H9 (cell line): Measurements from ENCODE around the gene PAEP. TPM values are rescaled to one million over a fixed set of nuclear protein-coding genes. Genes with fewer than 3 reads are reported as not detected.
A peak's percentile ranks its signal among the peaks of the same experiment; 100 is the strongest.
"Not testable (repeated sequence)": the region's sequence is repeated elsewhere in the genome, so short reads cannot be mapped to it uniquely, and the experiment has no call there.

Source experiments
- DNase-seq: peaks from one replicate; pipeline ENCODE4 v3.0.0-alpha.2; 2017
- H2AFZ ChIP-seq: one replicate; pipeline ENCODE4 v1.6.1; 2013; ENCODE audit warnings: mild to moderate bottlenecking, low read length, control low read depth, moderate library complexity
- H2AK5ac ChIP-seq: 2 replicates; pipeline ENCODE4 v1.6.1; 2013; ENCODE audit warnings: low read length, control low read depth, mixed read lengths; ENCODE audit not compliant: insufficient read length
- H2BK120ac ChIP-seq: one replicate; pipeline ENCODE4 v1.6.1; 2013; ENCODE audit warnings: low read depth, mild to moderate bottlenecking, low read length, control low read depth, inconsistent platforms; ENCODE audit not compliant: poor library complexity, severe bottlenecking
- H2BK12ac ChIP-seq: 2 replicates; pipeline ENCODE4 v1.6.1; 2013; ENCODE audit warnings: low read length, control low read depth, mixed read lengths, low read depth; ENCODE audit not compliant: insufficient read length
- H2BK15ac ChIP-seq: 2 replicates; pipeline ENCODE4 v1.6.1; 2013; ENCODE audit warnings: low read depth, low read length, control low read depth
- H2BK20ac ChIP-seq: one replicate; pipeline ENCODE4 v1.6.1; 2013; ENCODE audit warnings: low read depth, mild to moderate bottlenecking, low read length, control low read depth, inconsistent platforms; ENCODE audit not compliant: poor library complexity, severe bottlenecking
- H2BK5ac ChIP-seq: 2 replicates; pipeline ENCODE4 v1.6.1; 2013; ENCODE audit warnings: low read length, control low read depth, mixed read lengths; ENCODE audit not compliant: insufficient read length
- H3K14ac ChIP-seq: 2 replicates; pipeline ENCODE4 v1.6.1; 2013; ENCODE audit warnings: low read length, control low read depth; ENCODE audit not compliant: insufficient read depth
- H3K18ac ChIP-seq: 2 replicates; pipeline ENCODE4 v1.6.1; 2013; ENCODE audit warnings: low read depth, mild to moderate bottlenecking, mixed read lengths, low read length, control low read depth; ENCODE audit not compliant: insufficient read length
- H3K23ac ChIP-seq: 2 replicates; pipeline ENCODE4 v1.6.1; 2013; ENCODE audit warnings: low read length, control low read depth, mixed read lengths, low read depth; ENCODE audit not compliant: insufficient read length
- H3K23me2 ChIP-seq: 2 replicates; pipeline ENCODE4 v1.6.1; 2013; ENCODE audit warnings: low read depth, mild to moderate bottlenecking, mixed read lengths, low read length, control low read depth; ENCODE audit not compliant: insufficient read length, poor library complexity, severe bottlenecking
- H3K27ac ChIP-seq: 2 replicates; pipeline ENCODE4 v1.5.1; 2013; ENCODE audit warnings: low read length, control low read depth, mixed read lengths, low read depth; ENCODE audit not compliant: insufficient read length
- H3K27me3 ChIP-seq: 2 replicates; pipeline ENCODE4 v1.6.1; 2013; ENCODE audit warnings: low read length, control low read depth, inconsistent platforms; ENCODE audit not compliant: insufficient read depth
- H3K4ac ChIP-seq: 2 replicates; pipeline ENCODE4 v1.6.1; 2013; ENCODE audit warnings: low read depth, mild to moderate bottlenecking, control low read depth, inconsistent platforms, low read length, moderate library complexity
- H3K4me1 ChIP-seq: 2 replicates; pipeline ENCODE4 v1.6.1; 2013; ENCODE audit warnings: low read length, control low read depth, inconsistent platforms; ENCODE audit not compliant: insufficient read depth
- H3K4me2 ChIP-seq: 2 replicates; pipeline ENCODE4 v1.6.1; 2013; ENCODE audit warnings: low read length, control low read depth, mixed read lengths; ENCODE audit not compliant: insufficient read length, insufficient read depth
- H3K56ac ChIP-seq: 2 replicates; pipeline ENCODE4 v1.6.1; 2013; ENCODE audit warnings: low read depth, mild to moderate bottlenecking, mixed read lengths, low read length, control low read depth; ENCODE audit not compliant: insufficient read length
- H3K79me1 ChIP-seq: 2 replicates; pipeline ENCODE4 v1.6.1; 2013; ENCODE audit warnings: low read depth, mild to moderate bottlenecking, moderate library complexity, low read length, control low read depth, inconsistent platforms; ENCODE audit not compliant: insufficient read depth, poor library complexity, severe bottlenecking
- H3K79me2 ChIP-seq: 2 replicates; pipeline ENCODE4 v1.6.1; 2013; ENCODE audit warnings: low read length, control low read depth, inconsistent platforms; ENCODE audit not compliant: insufficient read depth
- H3K9ac ChIP-seq: 2 replicates; pipeline ENCODE4 v1.6.1; 2013; ENCODE audit warnings: low read length, control low read depth, mixed read lengths; ENCODE audit not compliant: insufficient read length; ENCODE audit errors: extremely low read depth
- H3K9me3 ChIP-seq: one replicate; pipeline ENCODE4 v1.6.1; 2013; ENCODE audit warnings: low read depth, low read length, inconsistent platforms; ENCODE audit not compliant: control insufficient read depth
- H3T11ph ChIP-seq: one replicate; pipeline ENCODE4 v1.6.1; 2013; ENCODE audit warnings: mild to moderate bottlenecking, low read length, control low read depth, inconsistent platforms
- H4K20me1 ChIP-seq: one replicate; pipeline ENCODE4 v1.6.1; 2013; ENCODE audit not compliant: control insufficient read depth, insufficient read length, insufficient read depth
- H4K5ac ChIP-seq: 2 replicates; pipeline ENCODE4 v1.6.1; 2013; ENCODE audit warnings: low read depth, mild to moderate bottlenecking, mixed read lengths, low read length, control low read depth; ENCODE audit not compliant: insufficient read length
- H4K8ac ChIP-seq: replicated peaks from 2 replicates; pipeline ENCODE4 v1.6.1; 2013; ENCODE audit warnings: low read length, control low read depth, mixed read lengths, low read depth; ENCODE audit not compliant: insufficient read length
- H4K91ac ChIP-seq: 2 replicates; pipeline ENCODE4 v1.6.1; 2013; ENCODE audit warnings: low read depth, mild to moderate bottlenecking, moderate library complexity, mixed read lengths, low read length, control low read depth; ENCODE audit not compliant: insufficient read length
- H3K27ac Mint-ChIP-seq, 3 experiments: 2 replicates in 2 of 3; 3 replicates in 1 of 3; pipeline ENCODE4 v1.8.0; 2020 to 2021; ENCODE audit warnings: mixed read lengths in 3 of 3, mild to moderate bottlenecking in 1 of 3, moderate library complexity in 1 of 3
- H3K27me3 Mint-ChIP-seq: 2 replicates; pipeline ENCODE4 v1.8.0; 2021; ENCODE audit warnings: low read depth, mild to moderate bottlenecking, moderate library complexity, mixed read lengths
- H3K36me3 Mint-ChIP-seq, 3 experiments: 2 replicates in 2 of 3; 3 replicates in 1 of 3; pipeline ENCODE4 v1.8.0; 2020 to 2021; ENCODE audit warnings: low read depth in 3 of 3, mixed read lengths in 3 of 3; ENCODE audit not compliant: insufficient read depth in 1 of 3
- H3K4me1 Mint-ChIP-seq, 2 experiments: 2 replicates each; pipeline ENCODE4 v1.8.0; 2020; ENCODE audit warnings: mixed read lengths in 2 of 2
- H3K4me3 Mint-ChIP-seq, 2 experiments: 2 replicates in 1 of 2; 3 replicates in 1 of 2; pipeline ENCODE4 v1.8.0; 2020 to 2021; ENCODE audit warnings: mild to moderate bottlenecking in 2 of 2, mixed read lengths in 2 of 2, moderate library complexity in 1 of 2
- H3K9me3 Mint-ChIP-seq, 2 experiments: 2 replicates in 1 of 2; 3 replicates in 1 of 2; pipeline ENCODE4 v1.8.0; 2020; ENCODE audit warnings: mild to moderate bottlenecking in 2 of 2, mixed read lengths in 2 of 2, moderate library complexity in 1 of 2
- WGBS: extraction: QIAGEN DNeasy Blood & Tissue Kit; methylation state at CpG from one replicate; pipeline ENCODE4 v1.1.7; 2013; ENCODE audit warnings: missing lambda C conversion rate, low lambda C conversion rate, mixed read lengths; ENCODE audit not compliant: insufficient read length; ENCODE audit errors: extremely low coverage; 5-methylcytosine and 5-hydroxymethylcytosine counted together
- total RNA-seq: library from RNA; stranded (reverse); gene quantifications from 2 replicates; pipeline ENCODE4 v1.2.1, GENCODE V29; 2021
- TF ChIP-seq, protein P1 (sequence below): fragments of 200-600 bp; sonication (generic); conservative IDR thresholded peaks from 3 replicates; pipeline ENCODE4 v1.8.0; 2021; ENCODE audit warnings: antibody characterized with exemption, mild to moderate bottlenecking

PAEP gene
- total RNA-seq, 1 experiment from 2014 or later, result not detected

DNA sequence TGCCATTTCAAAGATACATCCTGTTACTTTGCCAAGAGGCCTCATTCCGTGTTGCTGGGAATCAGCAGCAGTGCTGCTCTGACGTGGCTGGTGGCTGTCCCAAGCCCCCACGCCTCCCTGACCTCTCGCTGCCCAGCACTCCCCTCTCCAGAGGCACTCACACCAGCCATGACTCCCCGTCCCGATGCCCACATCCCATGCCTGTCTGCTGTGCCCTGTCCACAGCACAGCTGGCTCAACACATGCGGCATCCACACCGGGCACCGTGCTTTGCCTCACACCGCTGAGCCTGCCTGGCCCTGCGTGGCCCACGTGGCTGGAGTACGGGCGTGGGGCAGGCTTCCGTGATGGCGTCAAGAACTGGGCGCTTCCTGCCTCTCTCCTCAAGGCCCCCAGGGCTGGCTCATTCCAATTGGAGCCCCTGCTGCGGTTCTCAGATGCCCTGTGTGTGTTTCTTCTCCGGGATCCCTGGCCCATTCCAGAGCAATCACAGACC is 48.2 kb upstream of the PAEP start:
- no peak overlapping the region for H4K5ac ChIP-seq
- H2BK5ac ChIP-seq, result no peak overlapping the region
- H3K4me2 ChIP-seq, result no peak overlapping the region
- H3K14ac ChIP-seq, result no peak overlapping the region; the same call in 1 of the 2 replicates
- no peaks in the 10 kb centered on the region for H3K9me3 Mint-ChIP-seq
- H3K4me1 ChIP-seq, result 0 out of 2 replicates have a peak, but pooled peaks cover 2% of the 10 kb centered on the region
- DNase-seq, result peak; percentile 20
- H3K27ac ChIP-seq, result no peak overlapping the region
- H3K9me3 ChIP-seq, result no peaks in the 10 kb centered on the region
- no peak overlapping the region for H3T11ph ChIP-seq
- no peak overlapping the region for H3K23ac ChIP-seq
- no peak overlapping the region for H2BK20ac ChIP-seq
- no peaks in the 10 kb centered on the region for H3K79me1 ChIP-seq
- H3K79me2 ChIP-seq, result no peaks in the 10 kb centered on the region
- H3K18ac ChIP-seq, result no peak overlapping the region
- H3K27ac Mint-ChIP-seq, result no peak overlapping the region
- peaks cover 3 to 11% of the 10 kb centered on the region in 2 experiments; a peak in 1 of 4 replicates for H3K4me1 Mint-ChIP-seq
- no peak overlapping the region for H2BK120ac ChIP-seq
- no peaks in the 10 kb centered on the region for H3K36me3 Mint-ChIP-seq
- H3K9ac ChIP-seq, result no peak overlapping the region
- no peak overlapping the region for H4K8ac ChIP-seq
- no peak overlapping the region for H2AFZ ChIP-seq
- no peak overlapping the region for H2BK12ac ChIP-seq
- H2AK5ac ChIP-seq, result no peak overlapping the region
- H3K23me2 ChIP-seq, result no peaks in the 10 kb centered on the region
- H3K27me3 ChIP-seq, result no peaks in the 10 kb centered on the region
- no peak overlapping the region for H2BK15ac ChIP-seq
- H3K4me3 Mint-ChIP-seq, result no peak overlapping the region
- H4K20me1 ChIP-seq, result no peaks in the 10 kb centered on the region
- no CpG with 5 or more reads among the region's 19 CpGs for WGBS
- no peak overlapping the region for H3K4ac ChIP-seq
- TF ChIP-seq, protein P1, sequence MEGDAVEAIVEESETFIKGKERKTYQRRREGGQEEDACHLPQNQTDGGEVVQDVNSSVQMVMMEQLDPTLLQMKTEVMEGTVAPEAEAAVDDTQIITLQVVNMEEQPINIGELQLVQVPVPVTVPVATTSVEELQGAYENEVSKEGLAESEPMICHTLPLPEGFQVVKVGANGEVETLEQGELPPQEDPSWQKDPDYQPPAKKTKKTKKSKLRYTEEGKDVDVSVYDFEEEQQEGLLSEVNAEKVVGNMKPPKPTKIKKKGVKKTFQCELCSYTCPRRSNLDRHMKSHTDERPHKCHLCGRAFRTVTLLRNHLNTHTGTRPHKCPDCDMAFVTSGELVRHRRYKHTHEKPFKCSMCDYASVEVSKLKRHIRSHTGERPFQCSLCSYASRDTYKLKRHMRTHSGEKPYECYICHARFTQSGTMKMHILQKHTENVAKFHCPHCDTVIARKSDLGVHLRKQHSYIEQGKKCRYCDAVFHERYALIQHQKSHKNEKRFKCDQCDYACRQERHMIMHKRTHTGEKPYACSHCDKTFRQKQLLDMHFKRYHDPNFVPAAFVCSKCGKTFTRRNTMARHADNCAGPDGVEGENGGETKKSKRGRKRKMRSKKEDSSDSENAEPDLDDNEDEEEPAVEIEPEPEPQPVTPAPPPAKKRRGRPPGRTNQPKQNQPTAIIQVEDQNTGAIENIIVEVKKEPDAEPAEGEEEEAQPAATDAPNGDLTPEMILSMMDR, result no peak
- no peak overlapping the region for H3K56ac ChIP-seq
- no peak overlapping the region for H4K91ac ChIP-seq
- no peaks in the 10 kb centered on the region for H3K27me3 Mint-ChIP-seq

DNA sequence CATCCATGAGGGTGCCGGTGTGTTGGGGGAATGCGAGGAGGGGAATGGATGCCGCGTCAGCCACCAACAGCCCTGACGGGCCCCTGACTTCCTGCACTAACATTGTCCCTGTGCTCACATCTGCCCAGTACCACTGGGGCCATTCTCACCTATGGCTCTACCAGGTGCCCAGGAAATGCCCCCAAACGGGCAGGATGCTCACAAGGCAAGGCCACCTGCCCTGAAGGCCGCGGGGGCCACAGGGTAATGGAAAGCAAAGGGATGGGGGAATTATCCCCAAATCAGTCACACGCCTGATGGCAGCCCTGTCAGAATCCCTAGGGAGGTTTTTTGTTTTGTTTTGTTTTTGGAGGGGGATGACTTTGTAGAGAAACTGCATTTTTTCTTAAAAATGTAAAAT is 47.6 kb upstream of the PAEP start:
- H3K9me3 ChIP-seq, H3K14ac ChIP-seq, H3K23me2 ChIP-seq, H3K23ac ChIP-seq, H2AK5ac ChIP-seq, H3K27ac Mint-ChIP-seq, H3K18ac ChIP-seq, H3K56ac ChIP-seq, DNase-seq, H4K8ac ChIP-seq, H3K36me3 Mint-ChIP-seq, H3K9ac ChIP-seq, H3K9me3 Mint-ChIP-seq, H3T11ph ChIP-seq, H3K79me1 ChIP-seq, H4K91ac ChIP-seq, H4K5ac ChIP-seq, H3K4ac ChIP-seq, H3K4me2 ChIP-seq, H4K20me1 ChIP-seq, H3K4me1 ChIP-seq, H2BK20ac ChIP-seq, H2BK15ac ChIP-seq, H3K4me3 Mint-ChIP-seq, H3K79me2 ChIP-seq, H3K27me3 ChIP-seq, H2AFZ ChIP-seq, H2BK12ac ChIP-seq, H2BK5ac ChIP-seq, H2BK120ac ChIP-seq, H3K27me3 Mint-ChIP-seq, H3K27ac ChIP-seq: not testable (repeated sequence)
- H3K4me1 Mint-ChIP-seq, result peaks cover 3 to 11% of the 10 kb centered on the region in 2 experiments; a peak in 1 of 4 replicates
- WGBS, result no CpG with 5 or more reads among the region's 9 CpGs
